Caco-2 (cell line): Measurements from ENCODE around the gene PIM1. TPM values are rescaled to one million over a fixed set of nuclear protein-coding genes. Genes with fewer than 3 reads are reported as not detected.

ENCODE experiments used
- BruUV-seq: library from RNA; stranded (reverse); fragments of 400-500 nt; replicated peaks from 2 replicates; lab custom pipeline; 2021; lab: Mats Ljungman, UMichigan
- CTCF ChIA-PET: fragments of 300-600 bp; sonication (Branson Sonifier 250); formaldehyde crosslinking; loops from one replicate; lab custom pipeline; 2022; ENCODE audit warnings: antibody characterized with exemption; lab: Charles Lee
- POLR2A ChIA-PET: fragments of 300-600 bp; sonication (Branson Sonifier 250); formaldehyde crosslinking; loops from one replicate; lab custom pipeline; 2022; ENCODE audit warnings: antibody characterized with exemption; lab: Charles Lee
- DNase-seq, 2 experiments: peaks; one replicate each; pipeline versions ENCODE4 v3.0.0 to v3.0.0-alpha.2; 2020 to 2022
- H3K27me3 ChIP-seq: replicated peaks from 2 replicates; pipeline ENCODE4 v1.6.0; 2011; ENCODE audit warnings: low read length; ENCODE audit not compliant: control insufficient read depth, insufficient read depth
- H3K36me3 ChIP-seq: 2 replicates; pipeline ENCODE4 v1.5.1; 2011; ENCODE audit warnings: low read length; ENCODE audit not compliant: control insufficient read depth, insufficient read depth
- H3K4me1 ChIP-seq: fragments of 250-450 bp; sonication (Bioruptor Pico); 2 replicates; pipeline ENCODE4 v1.5.1; 2020; ENCODE audit warnings: mild to moderate bottlenecking
- H3K4me3 ChIP-seq: 2 replicates; pipeline ENCODE4 v1.5.1; 2011; ENCODE audit warnings: low read depth, mild to moderate bottlenecking, control low read depth, low read length
- H3K9me3 ChIP-seq: fragments of 250-450 bp; sonication (Bioruptor Pico); 2 replicates; pipeline ENCODE4 v1.5.1; 2020; ENCODE audit warnings: mild to moderate bottlenecking, moderate library complexity
- H3K27ac Mint-ChIP-seq: one replicate; pipeline ENCODE4 v1.8.0; 2022; ENCODE audit warnings: mixed read lengths; ENCODE audit not compliant: unreplicated experiment
- H3K27me3 Mint-ChIP-seq: one replicate; pipeline ENCODE4 v1.8.0; 2022; ENCODE audit warnings: mixed read lengths; ENCODE audit not compliant: insufficient read depth, unreplicated experiment
- H3K36me3 Mint-ChIP-seq: one replicate; pipeline ENCODE4 v1.8.0; 2022; ENCODE audit warnings: mild to moderate bottlenecking, mixed read lengths; ENCODE audit not compliant: insufficient read depth, unreplicated experiment
- H3K4me1 Mint-ChIP-seq: one replicate; pipeline ENCODE4 v1.8.0; 2022; ENCODE audit warnings: low read depth, mixed read lengths; ENCODE audit not compliant: unreplicated experiment
- H3K4me3 Mint-ChIP-seq: one replicate; pipeline ENCODE4 v1.8.0; 2022; ENCODE audit warnings: mild to moderate bottlenecking, moderate library complexity, mixed read lengths; ENCODE audit not compliant: unreplicated experiment
- H3K9me3 Mint-ChIP-seq: one replicate; pipeline ENCODE4 v1.8.0; 2022; ENCODE audit warnings: mixed read lengths; ENCODE audit not compliant: unreplicated experiment
- CTCF ChIP-seq, 2 experiments: fragments of 200-600 bp in 1 of 2; IDR thresholded peaks; 1 replicate in 1 of 2; 2 replicates in 1 of 2; pipeline versions ENCODE4 v1.5.1 to v1.8.0; 2011 to 2022; ENCODE audit warnings: antibody characterized with exemption in 1 of 2, control low read depth in 1 of 2, inconsistent platforms in 1 of 2, low read depth in 1 of 2, low read length in 1 of 2, mild to moderate bottlenecking in 1 of 2, moderate library complexity in 1 of 2; ENCODE audit not compliant: insufficient read depth in 1 of 2, severe bottlenecking in 1 of 2, unreplicated experiment in 1 of 2
- intact Hi-C: fragments of 100-400 bp; cut with micrococcal nuclease; formaldehyde crosslinking; loops from one replicate; pipeline ENCODE4 v1.10.0; 2022; ENCODE audit not compliant: unreplicated experiment
- total RNA-seq: library from RNA; stranded (reverse); gene quantifications from 2 replicates; pipeline ENCODE4 v1.2.3, GENCODE V29; 2022

Gene PIM1
- total RNA-seq, 1 experiment from 2014 or later: 48.3 TPM

- POLR2A ChIA-PET: no interaction called here
- intact Hi-C loops: no loop called here
- no TSS peak for BruUV-seq
Measured at GRCh38 chr6:37149745-37150144, 20.2 kb upstream of the PIM1 start.

GRCh38 chr6:37150314-37150713 lies 19.6 kb upstream of the PIM1 start:
- no peaks in the 10 kb centered on the region for H3K9me3 Mint-ChIP-seq
- H3K36me3 Mint-ChIP-seq: peaks cover 12% of the 10 kb centered on the region
- Histone ChIP-seq H3K9me3 (no peaks in the 10 kb centered on the region), H3K36me3 (no peaks in the 10 kb centered on the region), H3K27me3 (no peaks in the 10 kb centered on the region), H3K4me3 (no peak overlapping the region), H3K4me1 (peaks cover 44% of the 10 kb centered on the region)
- ChIA-PET POLR2A (no interaction called here), CTCF (interaction anchor here (0.6 kb wide), 1 partner anchor 20 kb away, joined by 7 read pairs; the partner anchor contains the start of gene PIM1)
- intact Hi-C loops: no loop called here
- H3K27me3 Mint-ChIP-seq: no peaks in the 10 kb centered on the region
- peaks cover 21% of the 10 kb centered on the region for H3K4me1 Mint-ChIP-seq
- TF ChIP-seq CTCF (IDR thresholded peaks at IDR 0.05; ENCODE audit: insufficient read depth in 1 of 2, low read depth in 1 of 2, low read length in 1 of 2, severe bottlenecking in 1 of 2, unreplicated experiment in 1 of 2): no peak
- H3K4me3 Mint-ChIP-seq: no peak overlapping the region
- BruUV-seq: no TSS peak
- H3K27ac Mint-ChIP-seq: no peak overlapping the region
- no peak for DNase-seq

More at GRCh38 chr6:37149745-37150144, 20.2 kb upstream of the PIM1 start:
- Mint-ChIP-seq H3K36me3 (peaks cover 12% of the 10 kb centered on the region), H3K9me3 (no peaks in the 10 kb centered on the region), H3K27ac (no peak overlapping the region), H3K27me3 (no peaks in the 10 kb centered on the region), H3K4me1 (peaks cover 19% of the 10 kb centered on the region), H3K4me3 (no peak overlapping the region)
- DNase-seq: no peak
- Histone ChIP-seq H3K4me1 (peaks cover 44% of the 10 kb centered on the region), H3K27me3 (no peaks in the 10 kb centered on the region), H3K4me3 (no peak overlapping the region), H3K36me3 (no peaks in the 10 kb centered on the region), H3K9me3 (no peaks in the 10 kb centered on the region)
- CTCF ChIA-PET: interaction anchor here (0.6 kb wide), 1 partner anchor 20 kb away, joined by 7 read pairs; the partner anchor contains the start of gene PIM1
- TF ChIP-seq CTCF (IDR thresholded peaks at IDR 0.05; ENCODE audit: insufficient read depth in 1 of 2, low read depth in 1 of 2, low read length in 1 of 2, severe bottlenecking in 1 of 2, unreplicated experiment in 1 of 2): no peak

DNA sequence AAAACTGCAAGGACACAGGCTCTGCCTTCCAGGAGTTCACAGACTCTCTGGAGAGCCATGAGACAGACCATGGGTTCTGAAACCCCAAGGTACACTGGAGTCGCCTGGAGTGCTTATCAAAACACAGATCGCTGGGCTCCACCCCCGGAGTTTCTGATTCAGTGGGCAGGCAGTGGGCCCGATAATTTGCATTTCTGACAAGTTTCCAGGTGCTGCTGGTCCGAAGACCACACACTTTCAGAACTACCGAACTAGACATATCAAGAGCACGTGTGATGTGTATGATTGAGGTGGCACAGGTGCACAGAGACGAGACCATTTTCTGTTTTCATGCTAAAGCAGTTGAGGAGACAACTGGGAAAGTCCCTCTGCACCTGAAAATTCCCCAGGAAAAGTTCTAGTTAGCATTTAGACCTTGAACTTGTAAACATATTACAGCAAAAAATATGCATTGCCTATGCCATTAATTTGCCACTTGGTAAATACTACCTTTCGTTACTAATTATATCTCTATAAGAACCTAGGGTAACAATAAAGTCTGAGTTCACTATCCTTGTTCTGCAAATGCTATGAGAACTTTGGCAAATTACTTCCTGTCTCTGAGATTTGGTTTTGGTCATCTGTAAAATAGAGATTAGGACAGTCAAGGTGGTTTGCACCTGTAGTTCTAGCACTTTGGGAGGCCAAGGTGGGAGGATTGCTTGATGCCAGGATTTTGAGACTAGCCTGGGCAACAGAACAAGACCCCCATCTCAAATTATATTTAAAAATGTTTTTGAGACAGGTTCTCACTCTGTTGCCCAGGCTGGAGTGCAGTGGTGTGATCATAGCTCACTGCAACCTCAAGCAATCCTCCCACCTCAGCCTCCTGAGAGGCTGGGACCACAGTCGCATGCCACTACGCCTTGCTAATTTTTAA lies 14.3 kb upstream of the PIM1 start:
- Histone ChIP-seq H3K27me3 (no peaks in the 10 kb centered on the region), H3K36me3 (no peaks in the 10 kb centered on the region), H3K4me1 (peaks cover 25% of the 10 kb centered on the region), H3K9me3 (no peaks in the 10 kb centered on the region), H3K4me3 (no peak overlapping the region)
- no peak for TF ChIP-seq CTCF (IDR thresholded peaks at IDR 0.05; ENCODE audit: insufficient read depth in 1 of 2, low read depth in 1 of 2, low read length in 1 of 2, severe bottlenecking in 1 of 2, unreplicated experiment in 1 of 2)
- Mint-ChIP-seq H3K4me3 (no peak overlapping the region), H3K27ac (peak overlapping the region; percentile 49), H3K27me3 (no peaks in the 10 kb centered on the region), H3K36me3 (peaks cover 6% of the 10 kb centered on the region), H3K4me1 (peaks cover 23% of the 10 kb centered on the region), H3K9me3 (no peaks in the 10 kb centered on the region)
- DNase-seq: no peak
- BruUV-seq: no TSS peak
- ChIA-PET POLR2A (no interaction called here), CTCF (no interaction called here)
- intact Hi-C loops: no loop called here
